Measurements from ENCODE around the gene FAM209A.
A peak's percentile ranks its signal among the peaks of the same experiment; 100 is the strongest.

Gene FAM209A

GRCh38 chr20:56537997-56538396 is 13.5 kb downstream of the FAM209A start:
- in situ Hi-C loops (cut with HindIII; ENCODE audit: low sequenced_read_pairs) = no loop called here
- DNase-seq (ENCODE audit: low read depth) = no peak
- TF ChIP-seq CTCF (IDR thresholded peaks at IDR 0.05; ENCODE audit: low read depth, low read length, missing control alignments) = no peak
- no peak overlapping the region for H3K4me3 ChIP-seq (ENCODE audit: low read depth, low read length)

- no peak for DNase-seq (ENCODE audit: low read depth)
- no peak overlapping the region for H3K4me3 ChIP-seq (ENCODE audit: low read depth, low read length)
- no peak for TF ChIP-seq CTCF (IDR thresholded peaks at IDR 0.05; ENCODE audit: low read depth, low read length, missing control alignments)
- in situ Hi-C loops (cut with HindIII; ENCODE audit: low sequenced_read_pairs) = no loop called here
Observed at GRCh38 chr20:56540415-56540814, 15.9 kb downstream of the FAM209A start.

GRCh38 chr20:56542489-56543030 is 18.0 kb downstream of the FAM209A start:
- in situ Hi-C loops (cut with HindIII; ENCODE audit: low sequenced_read_pairs) = no loop called here
- no peak overlapping the region for H3K4me3 ChIP-seq (ENCODE audit: low read depth, low read length)
- DNase-seq (ENCODE audit: low read depth) = no peak
- TF ChIP-seq CTCF (IDR thresholded peaks at IDR 0.05; ENCODE audit: low read depth, low read length, missing control alignments) = no peak

- in situ Hi-C loops (cut with HindIII; ENCODE audit: low sequenced_read_pairs) = no loop called here
- no peak for DNase-seq (ENCODE audit: low read depth)
- no peak for TF ChIP-seq CTCF (IDR thresholded peaks at IDR 0.05; ENCODE audit: low read depth, low read length, missing control alignments)
- no peak overlapping the region for H3K4me3 ChIP-seq (ENCODE audit: low read depth, low read length)
Observed at GRCh38 chr20:56551571-56551970, 27.0 kb downstream of the FAM209A start.

- H3K4me3 ChIP-seq (ENCODE audit: low read depth, low read length) = no peak overlapping the region
- in situ Hi-C loops (cut with HindIII; ENCODE audit: low sequenced_read_pairs) = no loop called here
- no peak for DNase-seq (ENCODE audit: low read depth)
- TF ChIP-seq CTCF (IDR thresholded peaks at IDR 0.05; ENCODE audit: low read depth, low read length, missing control alignments) = no peak
Observed at GRCh38 chr20:56552911-56553629, 28.5 kb downstream of the FAM209A start.

- TF ChIP-seq CTCF (IDR thresholded peaks at IDR 0.05; ENCODE audit: low read depth, low read length, missing control alignments) = peak; percentile 10
- H3K4me3 ChIP-seq (ENCODE audit: low read depth, low read length) = no peak overlapping the region
- in situ Hi-C loops (cut with HindIII; ENCODE audit: low sequenced_read_pairs) = no loop called here
- peak; percentile 95 for DNase-seq (ENCODE audit: low read depth)
Observed at GRCh38 chr20:56554869-56555268, 30.3 kb downstream of the FAM209A start.
